SK-N-MC (cell line): Measurements from ENCODE around the gene FERD3L.

ENCODE experiments used
- DNase-seq: peaks from one replicate; pipeline ENCODE4 v3.0.0-alpha.2; 2011; ENCODE audit warnings: low read depth, low spot score
- H3K27ac ChIP-seq: fragments of 200-600 bp; sonication (generic); 2 replicates; pipeline ENCODE4 v1.5.1; 2016; ENCODE audit warnings: mixed run types
- H3K36me3 ChIP-seq: fragments of 200-600 bp; sonication (generic); 2 replicates; pipeline ENCODE4 v1.6.1; 2017; ENCODE audit warnings: antibody characterized with exemption, low read length, mixed read lengths; ENCODE audit not compliant: insufficient read depth
- H3K4me3 ChIP-seq: fragments of 200-600 bp; sonication (generic); 2 replicates; pipeline ENCODE4 v1.5.1; 2016
- H3K9ac ChIP-seq: fragments of 200-600 bp; sonication (generic); 2 replicates; pipeline ENCODE4 v1.8.0; 2017; ENCODE audit warnings: mixed run types, mixed read lengths; ENCODE audit not compliant: insufficient read length
- H3K9me3 ChIP-seq: fragments of 200-600 bp; sonication (generic); 2 replicates; pipeline ENCODE4 v1.6.1; 2017; ENCODE audit warnings: low read depth, mild to moderate bottlenecking, antibody characterized with exemption, low read length, moderate library complexity, mixed read lengths
- EZH2 ChIP-seq: fragments of 200-600 bp; sonication (generic); IDR thresholded peaks from one replicate; pipeline ENCODE4 v1.6.1; 2017; ENCODE audit warnings: antibody characterized with exemption
- FOXP2 ChIP-seq: optimal IDR thresholded peaks from 2 replicates; pipeline ENCODE3; 2011; ENCODE audit warnings: mild to moderate bottlenecking, moderate library complexity; ENCODE audit not compliant: insufficient read depth; ENCODE audit errors: extremely low read length, control extremely low read depth
- POLR2AphosphoS5 ChIP-seq: IDR thresholded peaks from 2 replicates; pipeline ENCODE4 v1.6.1; 2012; ENCODE audit warnings: mild to moderate bottlenecking, low read depth, low read length, borderline replicate concordance

The FERD3L gene

GRCh38 chr7:19145434-19146115, 354 bp upstream of the FERD3L start:
- Histone ChIP-seq H3K9me3 (no peaks in the 10 kb centered on the region), H3K27ac (no peak overlapping the region), H3K9ac (no peak overlapping the region), H3K36me3 (no peaks in the 10 kb centered on the region), H3K4me3 (no peak overlapping the region)
- TF ChIP-seq FOXP2 (no peak), EZH2 (no peak), POLR2AphosphoS5 (no peak)
- no peak for DNase-seq

- Histone ChIP-seq H3K4me3 (no peak overlapping the region), H3K36me3 (no peaks in the 10 kb centered on the region), H3K9me3 (no peaks in the 10 kb centered on the region), H3K9ac (no peak overlapping the region), H3K27ac (no peak overlapping the region)
- DNase-seq, result no peak
- TF ChIP-seq FOXP2 (no peak), EZH2 (no peak), POLR2AphosphoS5 (no peak)
These were observed 1.2 kb downstream of the FERD3L start for GRCh38 chr7:19143881-19144574.

- Histone ChIP-seq H3K27ac (no peak overlapping the region), H3K36me3 (no peaks in the 10 kb centered on the region), H3K4me3 (no peak overlapping the region), H3K9me3 (no peaks in the 10 kb centered on the region), H3K9ac (no peak overlapping the region)
- DNase-seq, result no peak
- no peak for TF ChIP-seq POLR2AphosphoS5
- TF ChIP-seq EZH2, result no peak
- TF ChIP-seq FOXP2, result no peak
These were observed 5.4 kb downstream of the FERD3L start for GRCh38 chr7:19139706-19140327.

DNA sequence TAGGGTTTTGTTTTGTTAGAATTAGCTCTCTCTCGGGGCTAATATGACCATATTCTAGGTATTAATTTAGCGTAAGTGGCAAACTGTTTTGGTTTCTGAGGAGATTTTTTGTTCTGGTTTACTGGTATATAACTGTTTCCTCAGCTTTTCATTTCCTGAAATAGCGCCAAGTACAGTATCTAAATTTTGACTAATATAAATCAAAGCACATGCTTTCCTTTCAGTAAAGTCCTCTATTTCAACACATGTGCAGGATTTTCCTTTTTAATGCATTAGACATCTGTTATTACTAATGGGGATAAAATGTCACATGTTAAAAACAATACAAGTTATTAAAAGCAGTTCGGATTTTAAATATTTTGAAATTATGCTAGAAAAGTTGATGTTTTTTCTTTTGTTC, 11.3 kb downstream of the FERD3L start:
- H3K9me3 ChIP-seq, result no peaks in the 10 kb centered on the region; the same call in 1 of the 2 replicates
- H3K27ac ChIP-seq, result peak overlapping the region; percentile 87
- H3K36me3 ChIP-seq, result no peaks in the 10 kb centered on the region
- no peak for DNase-seq
- peak overlapping the region; percentile 25 for H3K9ac ChIP-seq
- peak overlapping the region; percentile 69 for H3K4me3 ChIP-seq
- TF ChIP-seq FOXP2, result no peak
- no peak; the same call in 1 of the 2 replicates for TF ChIP-seq POLR2AphosphoS5
- TF ChIP-seq EZH2, result no peak

DNA sequence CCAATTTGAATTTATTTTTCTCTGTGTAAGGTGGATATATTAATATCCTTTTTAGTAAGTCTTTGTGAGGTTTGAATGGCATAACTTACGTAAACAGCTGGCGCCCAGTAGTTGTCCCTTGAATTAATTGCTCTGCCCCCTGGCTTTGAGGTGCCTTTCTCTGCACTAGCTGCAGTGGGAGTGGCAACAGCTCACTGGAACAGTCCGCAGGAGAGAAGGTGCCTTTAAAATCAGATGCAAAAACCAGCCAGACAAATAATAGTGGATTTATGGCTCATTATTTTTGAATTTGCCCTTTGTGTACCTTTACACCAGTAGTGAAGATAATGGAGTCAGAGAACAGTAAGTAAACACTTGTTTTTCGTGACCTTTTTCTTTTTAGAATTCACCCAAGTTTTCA, 11.8 kb downstream of the FERD3L start:
- TF ChIP-seq FOXP2, result no peak
- TF ChIP-seq POLR2AphosphoS5, result no peak
- no peak for TF ChIP-seq EZH2
- no peaks in the 10 kb centered on the region for H3K36me3 ChIP-seq
- H3K27ac ChIP-seq, result peak overlapping the region; percentile 87
- no peaks in the 10 kb centered on the region; the same call in 1 of the 2 replicates for H3K9me3 ChIP-seq
- DNase-seq, result no peak
- H3K9ac ChIP-seq, result peak overlapping the region; percentile 25
- H3K4me3 ChIP-seq, result peak overlapping the region; percentile 69

DNA sequence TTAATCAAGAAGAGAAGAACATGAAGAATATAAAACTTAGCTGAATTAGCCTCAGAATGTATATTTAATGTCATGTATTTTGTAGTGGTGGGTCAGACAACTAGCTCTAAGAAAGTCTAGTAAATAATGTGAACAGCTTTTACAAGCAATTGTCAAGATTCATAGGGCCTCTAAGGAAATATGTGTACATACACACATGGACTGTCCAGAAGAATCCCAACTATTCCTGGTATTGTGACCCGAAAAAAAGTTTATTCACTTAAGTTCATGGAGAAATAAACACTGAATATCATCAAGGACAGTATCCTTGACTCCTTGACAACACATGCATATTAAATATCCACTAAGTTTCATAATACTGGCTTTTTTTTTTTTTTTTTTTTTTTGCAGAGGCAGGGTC, 16.4 kb downstream of the FERD3L start:
- Histone ChIP-seq H3K27ac (no peak overlapping the region), H3K4me3 (no peak overlapping the region), H3K9ac (no peak overlapping the region), H3K9me3 (no peaks in the 10 kb centered on the region; the same call in 1 of the 2 replicates), H3K36me3 (no peaks in the 10 kb centered on the region)
- no peak for TF ChIP-seq EZH2
- no peak for TF ChIP-seq POLR2AphosphoS5
- no peak for DNase-seq

DNA sequence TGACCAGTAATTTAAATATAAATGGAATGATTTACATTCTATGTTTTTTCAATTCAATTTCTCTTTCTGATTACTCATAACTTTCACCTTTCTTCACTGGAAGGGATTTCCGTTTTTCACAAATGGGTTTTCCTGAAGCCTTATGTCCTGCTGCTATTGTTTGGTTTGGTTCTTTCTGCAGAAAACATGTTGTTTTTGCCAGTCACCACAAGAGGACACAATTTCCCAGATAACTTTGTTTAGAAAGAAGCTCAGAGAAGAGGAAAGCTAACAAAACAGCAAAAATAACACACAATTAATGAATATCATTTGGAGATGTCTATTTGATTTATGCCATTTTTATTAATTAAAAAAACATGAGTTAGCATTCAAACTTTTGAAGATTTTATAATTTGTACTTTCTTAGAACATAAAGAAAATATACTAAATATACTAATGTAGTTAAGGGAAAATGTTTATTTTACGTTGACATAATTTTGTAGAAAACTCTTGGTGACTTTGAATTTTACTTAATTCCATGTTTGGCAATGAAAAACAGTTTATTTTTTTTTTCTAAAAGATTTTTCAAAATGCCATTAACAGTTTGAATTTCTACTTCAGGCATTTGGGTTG, 23.1 kb downstream of the FERD3L start:
- Histone ChIP-seq H3K4me3 (peak overlapping the region; percentile 77), H3K9ac (peak overlapping the region; percentile 79), H3K27ac (peak overlapping the region; percentile 97), H3K9me3 (no peaks in the 10 kb centered on the region), H3K36me3 (no peaks in the 10 kb centered on the region)
- TF ChIP-seq POLR2AphosphoS5 (no peak), FOXP2 (peak; percentile 40), EZH2 (no peak)
- no peak for DNase-seq

DNA sequence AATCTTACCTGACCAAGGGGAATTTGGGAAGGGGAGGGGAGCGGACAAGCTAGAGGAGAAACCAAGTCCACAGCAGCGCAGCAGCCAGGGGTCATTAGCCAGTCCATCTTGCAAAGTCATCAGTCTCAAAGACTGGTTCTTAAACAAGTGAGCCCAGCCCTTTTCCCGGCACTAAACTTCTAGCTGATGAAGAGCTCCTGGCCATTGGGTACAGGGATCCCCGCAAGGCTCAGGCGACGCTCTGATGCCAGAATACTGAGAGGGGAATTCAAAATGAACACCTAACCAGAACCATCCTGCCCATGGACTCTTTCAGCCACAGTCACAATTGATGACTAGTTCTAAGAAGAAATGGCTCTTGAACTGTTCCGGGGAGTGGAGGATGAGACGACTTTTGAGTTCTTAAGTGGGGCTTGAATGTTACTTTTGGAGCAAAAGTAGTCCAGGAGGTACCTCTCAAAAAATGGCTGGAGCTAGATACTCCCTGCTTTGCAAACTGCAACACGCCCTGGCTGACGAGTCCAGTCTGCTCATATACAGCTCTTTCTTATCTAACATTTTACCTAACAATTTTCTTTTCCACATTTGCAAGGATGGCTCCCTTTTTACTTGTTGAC, 25.2 kb downstream of the FERD3L start:
- peak overlapping the region; percentile 77 for H3K4me3 ChIP-seq
- H3K36me3 ChIP-seq, result peaks cover 18% of the 10 kb centered on the region
- H3K27ac ChIP-seq, result peak overlapping the region; percentile 97
- no peaks in the 10 kb centered on the region for H3K9me3 ChIP-seq
- no peak for DNase-seq
- H3K9ac ChIP-seq, result peak overlapping the region; percentile 79
- TF ChIP-seq FOXP2, result no peak
- TF ChIP-seq POLR2AphosphoS5, result no peak
- TF ChIP-seq EZH2, result no peak

DNA sequence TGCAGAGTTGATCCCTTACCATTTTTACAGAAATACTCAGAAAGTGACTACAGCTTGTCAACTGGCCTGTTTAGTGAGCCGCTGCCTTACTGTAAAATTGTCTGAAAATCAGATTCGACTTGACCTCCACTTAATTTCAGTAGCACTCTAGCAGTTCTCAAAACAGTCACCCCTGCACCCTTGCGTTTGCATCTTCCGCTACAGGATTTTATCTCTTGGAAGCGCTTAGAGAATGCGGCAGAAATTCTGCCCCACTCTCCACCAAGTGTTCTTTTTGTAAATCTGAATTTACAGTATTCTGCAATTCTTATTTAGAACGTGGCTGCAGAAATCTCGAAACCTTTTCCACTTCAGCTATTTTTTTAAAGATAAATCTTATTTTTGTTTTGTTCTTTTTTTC, 25.8 kb downstream of the FERD3L start:
- peaks cover 24% of the 10 kb centered on the region for H3K36me3 ChIP-seq
- peak overlapping the region; percentile 97 for H3K27ac ChIP-seq
- no peak for DNase-seq
- H3K9me3 ChIP-seq, result no peaks in the 10 kb centered on the region
- TF ChIP-seq EZH2 (no peak), POLR2AphosphoS5 (no peak), FOXP2 (no peak)
- H3K4me3 ChIP-seq, result peak overlapping the region; percentile 4; the same call in 1 of the 2 replicates
- peak overlapping the region; percentile 79 for H3K9ac ChIP-seq
